WTC11 (cell line): ENCODE data around the gene SPESP1. TPM values are rescaled to one million over a fixed set of nuclear protein-coding genes. Genes with fewer than 3 reads are reported as not detected.

Experiments
- ATAC-seq: fragments of 200-7000 bp; cut with Tn5 transposase; 2 replicates; pipeline ENCODE4 v1.10.0; 2021; ENCODE audit warnings: mild to moderate bottlenecking, moderate library complexity
- CTCF ChIA-PET: fragments of 300-600 bp; sonication (Branson Sonifier 250); formaldehyde crosslinking; loops from one replicate; lab custom pipeline; 2021; ENCODE audit warnings: antibody characterized with exemption; lab: Charles Lee
- POLR2A ChIA-PET: fragments of 350-600 bp; sonication (Branson Sonifier 250); formaldehyde crosslinking; loops from one replicate; lab custom pipeline; 2021; ENCODE audit warnings: antibody characterized with exemption; lab: Charles Lee
- DNase-seq: peaks from one replicate; pipeline ENCODE4 v3.0.0; 2021; ENCODE audit warnings: low spot score
- H3K27ac Mint-ChIP-seq: 2 replicates; pipeline ENCODE4 v1.8.0; 2021; ENCODE audit warnings: mixed read lengths
- H3K27me3 Mint-ChIP-seq: 2 replicates; pipeline ENCODE4 v1.8.0; 2021; ENCODE audit warnings: low read depth, mild to moderate bottlenecking, moderate library complexity, mixed read lengths
- H3K36me3 Mint-ChIP-seq: 2 replicates; pipeline ENCODE4 v1.8.0; 2021; ENCODE audit warnings: mixed read lengths
- H3K4me1 Mint-ChIP-seq: 2 replicates; pipeline ENCODE4 v1.8.0; 2022; ENCODE audit warnings: mixed read lengths
- H3K4me3 Mint-ChIP-seq: 2 replicates; pipeline ENCODE4 v1.8.0; 2021; ENCODE audit warnings: mild to moderate bottlenecking, moderate library complexity, mixed read lengths
- H3K9me3 Mint-ChIP-seq: 2 replicates; pipeline ENCODE4 v1.8.0; 2021; ENCODE audit warnings: mixed read lengths
- ATF2 ChIP-seq: sonication (generic); formaldehyde crosslinking; IDR thresholded peaks from 2 replicates; pipeline ENCODE4 v1.8.1; 2022; ENCODE audit warnings: low read depth, missing genetic modification reagents, borderline replicate concordance
- CBFB ChIP-seq: sonication (generic); formaldehyde crosslinking; IDR thresholded peaks from 2 replicates; pipeline ENCODE4 v1.8.1; 2022; ENCODE audit warnings: mild to moderate bottlenecking, low read depth, missing genetic modification reagents
- ELF4 ChIP-seq: sonication (generic); formaldehyde crosslinking; IDR thresholded peaks from 2 replicates; pipeline ENCODE4 v1.8.1; 2022; ENCODE audit warnings: low read depth, mild to moderate bottlenecking, moderate library complexity, missing genetic modification reagents
- FOXP1 ChIP-seq: sonication (generic); formaldehyde crosslinking; IDR thresholded peaks from 2 replicates; pipeline ENCODE4 v1.8.0; 2022; ENCODE audit warnings: missing genetic modification reagents, mild to moderate bottlenecking, moderate library complexity, borderline replicate concordance
- GRHL2 ChIP-seq: fragments of 250-450 bp; sonication (Bioruptor Pico); IDR thresholded peaks from 2 replicates; pipeline ENCODE4 v1.8.0; 2022; ENCODE audit warnings: mild to moderate bottlenecking, moderate library complexity; ENCODE audit not compliant: insufficient replicate concordance, severe bottlenecking
- HMGXB4 ChIP-seq: sonication (generic); formaldehyde crosslinking; IDR thresholded peaks from 2 replicates; pipeline ENCODE4 v1.8.1; 2023; ENCODE audit warnings: mild to moderate bottlenecking, moderate library complexity, missing genetic modification reagents
- MYBL2 ChIP-seq: sonication (generic); formaldehyde crosslinking; IDR thresholded peaks from 2 replicates; pipeline ENCODE4 v1.8.1; 2023; ENCODE audit warnings: mild to moderate bottlenecking, moderate library complexity, missing genetic modification reagents
- NFATC4 ChIP-seq: fragments of 250-450 bp; sonication (Bioruptor Pico); IDR thresholded peaks from 2 replicates; pipeline ENCODE4 v1.9.0; 2021; ENCODE audit warnings: mild to moderate bottlenecking
- NFE2L1 ChIP-seq: sonication (generic); formaldehyde crosslinking; IDR thresholded peaks from 2 replicates; pipeline ENCODE4 v1.8.1; 2023; ENCODE audit warnings: missing genetic modification reagents
- NR3C1 ChIP-seq: sonication (generic); formaldehyde crosslinking; conservative IDR thresholded peaks from 2 replicates; pipeline ENCODE4 v1.8.1; 2023; ENCODE audit warnings: low read depth, mild to moderate bottlenecking, missing genetic modification reagents
- PRRX2 ChIP-seq: fragments of 250-450 bp; sonication (Bioruptor Pico); IDR thresholded peaks from 2 replicates; pipeline ENCODE4 v1.8.0; 2021; ENCODE audit warnings: mild to moderate bottlenecking
- RELA ChIP-seq: sonication (generic); formaldehyde crosslinking; IDR thresholded peaks from 2 replicates; pipeline ENCODE4 v1.8.1; 2022; ENCODE audit warnings: missing genetic modification reagents, mild to moderate bottlenecking, borderline replicate concordance
- RORB ChIP-seq: fragments of 250-450 bp; sonication (Bioruptor Pico); IDR thresholded peaks from 2 replicates; pipeline ENCODE4 v1.9.0; 2021; ENCODE audit warnings: mild to moderate bottlenecking
- SOX15 ChIP-seq: fragments of 250-450 bp; sonication (Bioruptor Pico); IDR thresholded peaks from 2 replicates; pipeline ENCODE4 v1.9.0; 2021; ENCODE audit warnings: mild to moderate bottlenecking
- TCF7 ChIP-seq: sonication (generic); formaldehyde crosslinking; IDR thresholded peaks from 2 replicates; pipeline ENCODE4 v1.8.0; 2022; ENCODE audit warnings: mild to moderate bottlenecking, low read depth, missing genetic modification reagents, moderate library complexity
- TEAD1 ChIP-seq: sonication (generic); formaldehyde crosslinking; IDR thresholded peaks from 2 replicates; pipeline ENCODE4 v1.8.0; 2022; ENCODE audit warnings: mild to moderate bottlenecking, missing genetic modification reagents
- TEAD4 ChIP-seq: sonication (generic); formaldehyde crosslinking; IDR thresholded peaks from 2 replicates; pipeline ENCODE4 v1.8.0; 2022; ENCODE audit warnings: mild to moderate bottlenecking, missing genetic modification reagents
- ZBTB21 ChIP-seq: sonication (generic); formaldehyde crosslinking; IDR thresholded peaks from 2 replicates; pipeline ENCODE4 v1.8.1; 2023; ENCODE audit warnings: mild to moderate bottlenecking, missing genetic modification reagents, borderline replicate concordance
- ZMAT4 ChIP-seq: fragments of 250-450 bp; sonication (Bioruptor Pico); IDR thresholded peaks from 2 replicates; pipeline ENCODE4 v1.9.0; 2021; ENCODE audit warnings: mild to moderate bottlenecking
- ZNF138 ChIP-seq: sonication (generic); formaldehyde crosslinking; conservative IDR thresholded peaks from 2 replicates; pipeline ENCODE4 v1.8.1; 2022; ENCODE audit warnings: mild to moderate bottlenecking, moderate library complexity, missing genetic modification reagents
- ZNF263 ChIP-seq: sonication (generic); formaldehyde crosslinking; IDR thresholded peaks from 2 replicates; pipeline ENCODE4 v1.8.1; 2022; ENCODE audit warnings: low read depth, mild to moderate bottlenecking, moderate library complexity, missing genetic modification reagents
- ZNF532 ChIP-seq: fragments of 250-450 bp; sonication (Bioruptor Pico); IDR thresholded peaks from 2 replicates; pipeline ENCODE4 v1.9.0; 2021; ENCODE audit warnings: mild to moderate bottlenecking, borderline replicate concordance
- total RNA-seq: library from RNA; stranded (reverse); gene quantifications from 3 replicates; pipeline ENCODE4 v1.2.3, GENCODE V29; 2021
- TF ChIP-seq, protein P1 (sequence below): sonication (generic); formaldehyde crosslinking; IDR thresholded peaks from 2 replicates; pipeline ENCODE4 v1.8.0; 2022; ENCODE audit warnings: mild to moderate bottlenecking, missing genetic modification reagents
- TF ChIP-seq, protein P2 (sequence below): sonication (generic); formaldehyde crosslinking; IDR thresholded peaks from 2 replicates; pipeline ENCODE4 v1.8.1; 2022; ENCODE audit warnings: mild to moderate bottlenecking, moderate library complexity, missing genetic modification reagents

Gene SPESP1
- total RNA-seq, 1 experiment from 2014 or later = not detected

DNA sequence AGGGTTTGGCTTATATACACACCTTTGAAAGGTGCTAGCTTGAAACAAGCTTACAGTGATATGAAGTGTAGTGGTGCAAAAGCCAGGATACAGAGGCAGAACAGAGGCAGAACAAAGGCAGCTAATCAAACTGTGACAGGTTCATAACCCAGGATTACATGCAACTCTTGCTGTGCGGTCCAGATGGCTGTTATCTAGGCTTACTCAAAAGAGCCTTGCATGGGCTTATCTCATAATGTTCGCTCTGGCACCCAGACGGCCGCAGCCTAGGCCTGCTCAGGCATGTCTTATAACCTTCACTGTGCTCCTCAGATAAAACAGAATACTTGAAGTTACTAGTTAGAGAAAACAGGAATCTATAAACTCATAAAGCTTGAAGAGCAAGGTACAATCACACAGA, 61.4 kb downstream of the SPESP1 start (continued):
- TF ChIP-seq NR3C1 (CRISPR knock-in tag) (no peak), FOXP1 (CRISPR knock-in tag) (no peak), TEAD4 (CRISPR knock-in tag) (no peak), TEAD1 (no peak), ATF2 (no peak)
- TF ChIP-seq, protein P1, sequence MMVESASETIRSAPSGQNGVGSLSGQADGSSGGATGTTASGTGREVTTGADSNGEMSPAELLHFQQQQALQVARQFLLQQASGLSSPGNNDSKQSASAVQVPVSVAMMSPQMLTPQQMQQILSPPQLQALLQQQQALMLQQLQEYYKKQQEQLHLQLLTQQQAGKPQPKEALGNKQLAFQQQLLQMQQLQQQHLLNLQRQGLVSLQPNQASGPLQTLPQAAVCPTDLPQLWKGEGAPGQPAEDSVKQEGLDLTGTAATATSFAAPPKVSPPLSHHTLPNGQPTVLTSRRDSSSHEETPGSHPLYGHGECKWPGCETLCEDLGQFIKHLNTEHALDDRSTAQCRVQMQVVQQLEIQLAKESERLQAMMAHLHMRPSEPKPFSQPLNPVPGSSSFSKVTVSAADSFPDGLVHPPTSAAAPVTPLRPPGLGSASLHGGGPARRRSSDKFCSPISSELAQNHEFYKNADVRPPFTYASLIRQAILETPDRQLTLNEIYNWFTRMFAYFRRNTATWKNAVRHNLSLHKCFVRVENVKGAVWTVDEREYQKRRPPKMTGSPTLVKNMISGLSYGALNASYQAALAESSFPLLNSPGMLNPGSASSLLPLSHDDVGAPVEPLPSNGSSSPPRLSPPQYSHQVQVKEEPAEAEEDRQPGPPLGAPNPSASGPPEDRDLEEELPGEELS (CRISPR knock-in tag) = no peak
- TF ChIP-seq, all 79 proteins: peak for 0

DNA sequence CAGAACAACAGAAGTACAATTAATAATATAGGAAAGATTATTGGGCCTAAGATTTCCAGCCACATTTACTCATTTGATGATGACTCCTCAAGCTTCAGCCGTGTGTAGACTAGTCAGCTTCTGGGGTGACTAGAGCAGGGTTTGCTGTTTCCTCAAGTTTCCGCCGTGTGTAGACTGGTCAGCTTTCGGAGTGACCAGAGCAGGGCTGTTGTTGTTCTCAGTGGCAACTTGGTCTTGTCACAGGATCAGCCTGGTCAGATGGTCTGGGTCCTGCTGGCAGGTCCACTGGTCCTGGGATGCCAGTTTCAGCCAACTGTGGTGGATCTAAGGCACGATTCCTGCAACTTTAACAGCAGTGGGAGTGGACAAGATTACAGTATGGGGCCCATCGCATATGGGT, 62.4 kb downstream of the SPESP1 start:
- Mint-ChIP-seq H3K27me3 (peaks cover 31% of the 10 kb centered on the region), H3K36me3 (peaks cover 21% of the 10 kb centered on the region), H3K27ac (no peak overlapping the region), H3K4me3 (no peak overlapping the region), H3K4me1 (peaks cover 26% of the 10 kb centered on the region), H3K9me3 (peaks cover 22% of the 10 kb centered on the region)
- CTCF ChIA-PET = interaction anchor here (1.2 kb wide), 1 partner anchor 39 kb away, joined by 6 read pairs; no protein-coding TSS in a partner anchor
- TF ChIP-seq HMGXB4 (CRISPR knock-in tag) (no peak), PRRX2 (no peak), RORB (CRISPR knock-in tag) (no peak), NFE2L1 (CRISPR knock-in tag) (no peak), TCF7 (CRISPR knock-in tag) (no peak), ZNF263 (CRISPR knock-in tag) (no peak), ATF2 (no peak), SOX15 (no peak), MYBL2 (CRISPR knock-in tag) (no peak), ZNF138 (CRISPR knock-in tag) (no peak), CBFB (no peak), ZBTB21 (CRISPR knock-in tag) (no peak), GRHL2 (CRISPR knock-in tag) (no peak), ZMAT4 (CRISPR knock-in tag) (no peak), NFATC4 (no peak), RELA (CRISPR knock-in tag) (no peak), ZNF532 (CRISPR knock-in tag) (no peak), ELF4 (no peak)
- TF ChIP-seq, protein P2, sequence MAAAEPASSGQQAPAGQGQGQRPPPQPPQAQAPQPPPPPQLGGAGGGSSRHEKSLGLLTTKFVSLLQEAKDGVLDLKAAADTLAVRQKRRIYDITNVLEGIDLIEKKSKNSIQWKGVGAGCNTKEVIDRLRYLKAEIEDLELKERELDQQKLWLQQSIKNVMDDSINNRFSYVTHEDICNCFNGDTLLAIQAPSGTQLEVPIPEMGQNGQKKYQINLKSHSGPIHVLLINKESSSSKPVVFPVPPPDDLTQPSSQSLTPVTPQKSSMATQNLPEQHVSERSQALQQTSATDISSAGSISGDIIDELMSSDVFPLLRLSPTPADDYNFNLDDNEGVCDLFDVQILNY (CRISPR knock-in tag) = no peak
- ATAC-seq (no peak), DNase-seq (no peak)
- POLR2A ChIA-PET = no interaction called here
